IPS-15b (cell line): Measurements from ENCODE around the gene CKAP4.

Experiments used
- H3K27me3 ChIP-seq: one replicate; pipeline ENCODE4 v1.6.1; 2013; ENCODE audit warnings: low read length; ENCODE audit not compliant: control insufficient read depth, insufficient read depth
- H3K36me3 ChIP-seq: one replicate; pipeline ENCODE4 v1.6.1; 2013; ENCODE audit warnings: low read length; ENCODE audit not compliant: control insufficient read depth, insufficient read depth
- H3K4me1 ChIP-seq: one replicate; pipeline ENCODE4 v1.6.1; 2013; ENCODE audit warnings: mild to moderate bottlenecking, low read length; ENCODE audit not compliant: control insufficient read depth, insufficient read depth
- H3K4me3 ChIP-seq: one replicate; pipeline ENCODE4 v1.5.1; 2013; ENCODE audit warnings: low read depth, low read length
- H3K9ac ChIP-seq: one replicate; pipeline ENCODE4 v1.6.1; 2013; ENCODE audit warnings: low read depth, mild to moderate bottlenecking, low read length
- H3K9me3 ChIP-seq: one replicate; pipeline ENCODE4 v1.6.1; 2013; ENCODE audit warnings: mild to moderate bottlenecking, low read length; ENCODE audit not compliant: control insufficient read depth, insufficient read depth

Gene CKAP4

DNA sequence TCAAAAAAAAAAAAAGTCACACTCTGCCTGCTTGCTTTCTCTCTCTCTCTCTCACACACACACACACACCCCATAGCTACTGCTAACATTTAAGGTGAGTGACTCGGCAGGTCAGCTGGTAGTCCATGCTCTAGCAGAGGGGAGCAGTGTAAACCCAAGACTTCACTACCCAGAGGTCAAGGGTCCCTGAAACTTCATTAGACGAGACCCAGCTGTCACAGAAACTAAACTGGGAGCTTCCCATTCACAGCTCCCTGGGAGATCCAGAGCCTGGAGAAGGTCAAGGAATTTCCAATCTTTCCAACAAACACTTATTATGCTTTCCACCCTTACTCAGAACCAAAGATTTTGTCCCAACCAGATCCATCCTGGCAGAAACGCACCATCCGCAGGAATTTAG is 33.2 kb downstream of the CKAP4 start:
- no peak overlapping the region for H3K4me3 ChIP-seq
- no peak overlapping the region for H3K9ac ChIP-seq
- H3K9me3 ChIP-seq: no peaks in the 10 kb centered on the region
- H3K4me1 ChIP-seq: no peaks in the 10 kb centered on the region
- H3K27me3 ChIP-seq: no peaks in the 10 kb centered on the region
- no peaks in the 10 kb centered on the region for H3K36me3 ChIP-seq

DNA sequence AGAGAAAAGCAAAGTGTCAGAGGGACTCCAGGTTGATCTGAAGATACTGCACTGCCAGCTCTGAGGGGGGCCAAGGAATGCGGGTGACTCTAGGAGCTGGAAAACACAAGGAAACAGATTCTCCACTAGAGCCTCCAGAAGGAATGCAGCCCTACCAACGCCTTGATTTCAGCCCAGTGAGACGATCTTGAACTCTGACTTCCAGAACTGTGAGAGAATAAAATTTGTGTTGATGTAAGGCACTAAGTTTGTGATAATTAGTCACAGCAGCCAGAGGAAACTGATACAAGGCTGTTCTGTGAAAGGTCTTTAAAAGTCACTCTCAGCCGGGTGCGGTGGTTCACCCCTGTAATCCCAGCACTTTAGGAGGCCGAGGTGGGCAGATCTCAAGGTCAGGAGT is 34.2 kb downstream of the CKAP4 start:
- Histone ChIP-seq H3K27me3 (no peaks in the 10 kb centered on the region), H3K4me3 (no peak overlapping the region), H3K4me1 (no peaks in the 10 kb centered on the region), H3K9me3 (no peaks in the 10 kb centered on the region), H3K9ac (no peak overlapping the region), H3K36me3 (no peaks in the 10 kb centered on the region)

DNA sequence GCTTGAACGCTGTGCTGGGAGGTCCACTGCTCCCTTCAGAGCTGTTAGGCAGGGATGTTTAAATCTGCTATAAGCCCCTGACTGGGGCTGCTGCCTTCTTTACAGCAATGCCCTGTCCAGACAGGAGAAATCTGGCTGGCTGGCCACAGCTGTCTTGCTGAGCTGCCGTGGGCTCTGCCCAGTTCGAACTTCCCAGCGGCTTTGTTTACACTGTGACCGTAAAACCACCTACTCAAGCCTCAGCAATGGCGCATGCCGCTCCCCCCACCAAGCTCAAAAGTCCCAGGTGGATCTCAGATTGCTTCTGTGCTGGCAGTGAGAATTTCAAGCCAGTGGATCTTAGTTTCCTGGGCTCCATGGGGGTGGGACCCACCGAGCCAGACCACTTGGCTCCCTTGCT is 35.8 kb downstream of the CKAP4 start:
- no peaks in the 10 kb centered on the region for H3K4me1 ChIP-seq
- no peak overlapping the region for H3K9ac ChIP-seq
- H3K9me3 ChIP-seq: no peaks in the 10 kb centered on the region
- H3K36me3 ChIP-seq: no peaks in the 10 kb centered on the region
- no peak overlapping the region for H3K4me3 ChIP-seq
- no peaks in the 10 kb centered on the region for H3K27me3 ChIP-seq

DNA sequence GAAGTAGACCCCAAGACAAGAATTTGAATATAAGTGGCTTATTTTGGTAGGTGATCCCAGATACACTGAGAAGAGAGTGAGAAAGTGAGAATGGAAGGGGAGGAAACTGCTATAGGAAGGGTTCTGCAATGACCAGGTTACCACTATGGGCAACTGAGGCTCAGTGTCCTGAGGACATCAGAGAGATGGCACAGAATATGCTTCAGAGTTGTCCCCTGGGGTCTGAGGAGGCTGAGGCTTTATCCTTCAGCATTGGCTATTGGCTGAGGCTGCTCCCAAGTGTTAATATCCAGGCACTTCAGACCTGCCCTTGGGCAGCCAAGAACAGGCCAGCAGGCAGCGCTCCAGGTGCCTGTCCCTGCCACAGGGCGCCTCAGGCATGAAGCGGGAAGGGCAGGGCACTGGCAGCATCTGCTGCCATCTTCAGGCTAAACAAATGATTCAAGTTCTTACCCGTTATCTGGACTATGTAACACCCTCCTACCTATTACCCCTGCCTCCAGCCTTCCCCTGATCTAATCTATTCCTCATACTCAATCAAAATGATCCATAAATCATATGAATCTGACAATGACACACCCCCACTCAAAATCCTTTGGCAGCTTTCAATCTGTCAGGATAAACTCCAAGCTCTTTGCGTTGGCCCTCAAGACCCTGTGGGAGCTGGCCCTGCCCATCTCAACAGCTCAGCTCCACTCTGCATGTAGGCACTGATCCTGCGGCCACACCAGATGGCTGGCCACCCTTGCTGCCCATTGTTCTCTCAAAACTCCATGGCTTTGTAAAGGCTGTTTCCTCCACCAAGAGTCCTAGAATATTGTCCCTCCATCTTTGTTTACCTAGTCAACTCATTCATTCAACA is 42.4 kb downstream of the CKAP4 start:
- H3K36me3 ChIP-seq: no peaks in the 10 kb centered on the region
- H3K27me3 ChIP-seq: no peaks in the 10 kb centered on the region
- H3K9me3 ChIP-seq: no peaks in the 10 kb centered on the region
- no peak overlapping the region for H3K9ac ChIP-seq
- H3K4me1 ChIP-seq: no peaks in the 10 kb centered on the region
- no peak overlapping the region for H3K4me3 ChIP-seq

DNA sequence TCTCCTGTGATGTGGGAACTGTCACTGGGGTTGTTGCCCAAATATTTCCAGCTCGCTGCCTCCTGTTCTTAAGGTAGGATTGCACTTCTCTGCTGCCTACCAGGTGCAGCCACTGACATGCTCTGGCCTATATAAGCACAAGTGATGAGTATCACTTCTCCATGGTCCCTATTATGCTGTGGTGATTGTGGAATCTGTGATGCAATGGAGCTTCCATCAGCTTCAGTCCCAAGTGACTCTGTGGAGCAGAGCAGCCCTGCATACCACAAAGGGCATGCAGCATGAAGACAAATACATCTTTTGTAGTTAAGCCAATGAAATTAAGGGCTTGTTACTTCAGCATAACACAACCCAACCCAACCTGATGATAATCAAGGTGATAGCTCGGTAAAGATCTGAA is 43.5 kb downstream of the CKAP4 start:
- H3K27me3 ChIP-seq: no peaks in the 10 kb centered on the region

DNA sequence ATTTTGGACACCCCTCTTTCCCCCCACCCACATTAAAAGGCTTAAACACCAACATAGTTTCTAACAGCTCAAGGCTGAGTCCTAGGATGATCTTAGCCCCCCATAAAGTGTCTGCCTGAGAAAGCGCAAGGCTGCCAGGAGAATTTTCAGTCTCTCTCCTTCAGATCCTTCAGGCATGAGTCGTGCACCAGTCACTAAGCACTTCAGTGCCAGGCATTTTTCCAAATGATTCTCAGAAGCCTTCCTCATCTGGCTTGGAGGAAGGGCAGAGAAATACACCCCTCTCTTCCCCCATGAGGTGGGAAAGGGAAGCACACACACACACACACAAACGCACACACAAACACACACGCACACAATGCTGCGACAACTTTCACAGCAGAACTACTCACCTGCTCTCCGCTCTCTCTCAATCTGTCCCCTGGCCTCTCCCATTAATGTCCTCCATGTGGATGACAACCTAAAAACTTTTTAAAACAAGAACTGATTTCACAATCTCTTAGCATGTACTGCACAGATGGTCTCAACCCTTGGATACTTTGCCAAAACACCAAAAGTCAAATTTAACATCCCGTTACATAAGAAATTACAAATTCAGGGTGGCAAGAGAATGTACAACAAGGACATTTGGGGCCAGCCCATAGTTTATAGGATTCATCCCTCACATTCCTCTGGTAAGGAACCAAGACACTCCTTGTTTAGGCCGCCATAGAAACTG is 49.8 kb downstream of the CKAP4 start:
- H3K9me3 ChIP-seq: no peaks in the 10 kb centered on the region
- H3K36me3 ChIP-seq: no peaks in the 10 kb centered on the region
- no peaks in the 10 kb centered on the region for H3K27me3 ChIP-seq
- H3K4me1 ChIP-seq: no peaks in the 10 kb centered on the region
- H3K4me3 ChIP-seq: no peak overlapping the region
- H3K9ac ChIP-seq: no peak overlapping the region

More for the DNA sequence above, 43.5 kb downstream of the CKAP4 start:
- Histone ChIP-seq H3K36me3 (no peaks in the 10 kb centered on the region), H3K9ac (no peak overlapping the region), H3K9me3 (no peaks in the 10 kb centered on the region), H3K4me1 (no peaks in the 10 kb centered on the region), H3K4me3 (no peak overlapping the region)

DNA sequence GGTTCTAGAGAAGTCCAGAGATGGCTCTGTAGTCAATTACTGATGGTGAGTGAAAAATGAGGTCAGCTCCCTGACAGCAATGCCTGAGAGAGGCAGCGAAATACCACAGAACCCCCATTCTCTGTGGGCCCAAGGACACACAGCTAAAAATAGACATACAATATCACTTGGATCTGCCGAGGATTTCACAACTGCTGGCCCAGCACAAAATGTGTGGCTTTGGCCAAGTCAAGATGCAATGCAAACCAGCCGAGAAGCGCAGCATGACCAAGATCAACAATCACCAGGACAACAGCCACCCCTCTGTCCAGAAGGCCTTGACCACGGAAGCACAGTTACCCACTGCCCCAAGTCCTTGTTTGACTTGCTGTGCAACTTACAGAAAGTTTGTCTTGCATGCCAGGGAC is 52.2 kb downstream of the CKAP4 start:
- H3K9ac ChIP-seq: no peak overlapping the region
- peaks cover 3% of the 10 kb centered on the region for H3K4me1 ChIP-seq
- H3K36me3 ChIP-seq: no peaks in the 10 kb centered on the region
- H3K4me3 ChIP-seq: no peak overlapping the region
- no peaks in the 10 kb centered on the region for H3K9me3 ChIP-seq
- no peaks in the 10 kb centered on the region for H3K27me3 ChIP-seq

DNA sequence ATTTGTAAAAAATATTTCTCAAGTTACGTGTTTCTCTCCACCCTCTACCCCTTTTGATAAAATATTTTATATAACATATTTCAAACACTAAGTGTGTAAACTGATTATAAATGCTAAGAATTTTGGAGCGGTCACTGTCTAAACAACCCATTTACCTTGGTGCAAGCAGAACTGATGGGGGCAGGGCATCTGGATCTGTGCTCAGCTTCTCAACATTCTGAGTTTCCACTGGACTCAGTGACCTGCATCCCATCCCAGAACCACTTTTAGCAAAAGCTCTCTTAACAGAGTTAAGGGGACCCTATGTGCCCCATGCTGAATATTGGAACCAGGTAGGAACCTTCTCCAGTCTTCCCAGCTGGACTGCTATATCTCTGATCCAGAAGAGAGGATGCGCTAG is 53.5 kb downstream of the CKAP4 start:
- no peaks in the 10 kb centered on the region for H3K9me3 ChIP-seq
- no peak overlapping the region for H3K9ac ChIP-seq
- no peak overlapping the region for H3K4me3 ChIP-seq
- no peaks in the 10 kb centered on the region for H3K27me3 ChIP-seq
- peaks cover 3% of the 10 kb centered on the region for H3K4me1 ChIP-seq
- no peaks in the 10 kb centered on the region for H3K36me3 ChIP-seq

DNA sequence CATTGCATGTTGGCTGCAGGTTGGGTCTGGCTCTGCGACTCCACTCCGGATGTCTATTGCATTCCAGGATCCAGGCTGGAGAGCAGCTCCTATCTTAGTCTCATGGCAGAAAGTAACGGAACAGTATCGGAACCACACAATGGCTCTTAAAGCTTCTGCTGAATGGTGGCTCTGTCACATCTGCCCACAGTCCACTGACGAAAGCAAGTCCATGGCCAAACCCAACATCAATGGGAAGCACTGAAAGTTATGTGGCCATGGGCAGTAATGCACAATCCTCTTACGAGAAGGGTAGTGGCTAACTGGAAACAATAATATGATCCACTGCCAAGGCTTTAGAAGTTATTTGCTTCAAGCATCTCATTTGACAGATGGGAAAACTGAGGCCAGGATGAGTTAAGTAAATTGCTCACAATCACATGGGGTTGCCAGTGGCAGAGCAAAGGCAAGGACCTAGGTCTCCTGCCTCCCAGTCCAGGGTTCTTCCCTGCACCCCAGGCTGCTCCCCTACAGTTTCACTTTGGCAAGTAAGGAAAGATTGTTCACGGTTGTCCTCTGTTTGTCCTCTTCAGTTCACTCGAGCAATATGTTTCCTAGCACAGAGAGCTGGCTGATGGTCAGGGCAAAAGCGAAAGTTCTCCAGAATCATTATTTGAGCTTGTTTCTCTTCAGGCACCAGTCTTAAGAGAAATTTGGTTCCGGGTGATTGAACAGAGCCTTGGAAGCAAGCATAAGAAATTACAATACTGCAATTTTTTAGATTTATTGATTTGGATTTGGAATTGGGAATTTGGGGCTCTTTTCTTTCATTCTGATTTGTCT is 54.2 kb downstream of the CKAP4 start:
- Histone ChIP-seq H3K9ac (no peak overlapping the region), H3K36me3 (no peaks in the 10 kb centered on the region), H3K4me3 (no peak overlapping the region), H3K27me3 (no peaks in the 10 kb centered on the region), H3K9me3 (no peaks in the 10 kb centered on the region), H3K4me1 (peaks cover 3% of the 10 kb centered on the region)

DNA sequence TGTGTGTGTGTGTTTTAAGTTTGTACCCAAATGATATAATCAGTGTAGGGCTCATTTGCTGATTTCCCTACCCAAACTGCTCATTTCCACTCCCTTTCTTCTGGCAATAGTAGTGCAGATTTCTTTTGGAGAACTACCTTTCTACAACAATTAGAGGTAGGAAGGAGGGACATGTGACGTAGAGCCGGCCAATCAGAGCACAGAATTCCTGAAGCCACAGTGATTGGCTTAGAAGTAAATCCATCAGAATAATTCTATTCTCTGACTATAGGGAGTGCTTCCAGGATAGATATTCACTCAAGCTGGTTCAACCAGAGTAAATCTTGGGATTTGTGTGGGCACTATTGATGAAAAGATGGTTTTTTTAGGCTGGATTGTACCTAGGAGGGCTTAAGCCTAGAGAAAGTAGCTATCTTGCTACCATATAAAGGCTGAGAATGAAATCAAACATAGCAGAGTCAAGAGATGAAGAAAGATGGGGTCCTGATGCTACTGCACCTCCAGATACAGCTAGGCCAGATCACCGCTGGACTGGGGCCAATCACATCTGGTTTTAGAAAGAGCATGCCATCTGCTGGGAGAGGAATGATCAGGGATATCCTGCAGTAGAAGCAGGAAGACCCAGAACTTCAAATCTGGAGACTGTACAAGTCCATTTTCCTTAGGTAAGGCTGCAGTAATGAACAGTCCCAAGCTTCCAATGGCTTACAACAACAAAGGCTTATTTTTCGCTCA is 55.0 kb downstream of the CKAP4 start:
- H3K36me3 ChIP-seq: no peaks in the 10 kb centered on the region
- H3K4me1 ChIP-seq: peaks cover 3% of the 10 kb centered on the region
- no peak overlapping the region for H3K9ac ChIP-seq
- no peaks in the 10 kb centered on the region for H3K9me3 ChIP-seq
- H3K4me3 ChIP-seq: no peak overlapping the region
- no peaks in the 10 kb centered on the region for H3K27me3 ChIP-seq

DNA sequence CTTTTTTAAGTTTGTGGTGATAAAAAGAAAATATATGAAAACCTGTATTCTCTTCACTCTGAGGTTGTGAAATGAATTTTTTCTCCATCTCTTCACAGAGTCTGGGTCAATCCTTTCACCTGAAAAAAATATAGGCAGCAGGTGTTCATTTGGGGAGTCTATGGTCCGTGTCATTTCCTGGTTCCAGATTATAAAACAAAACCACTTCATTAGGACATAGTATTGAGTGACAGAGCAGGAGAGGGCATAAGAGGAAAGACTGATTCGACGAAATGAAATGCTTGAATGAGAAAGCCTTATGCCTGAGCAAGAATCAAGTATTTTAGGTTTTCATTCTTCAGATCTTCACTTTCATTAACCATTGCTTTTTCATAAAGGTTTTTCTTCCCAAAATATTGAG is 57.2 kb downstream of the CKAP4 start:
- Histone ChIP-seq H3K9me3 (no peaks in the 10 kb centered on the region), H3K4me1 (peaks cover 8% of the 10 kb centered on the region), H3K9ac (no peak overlapping the region), H3K36me3 (no peaks in the 10 kb centered on the region), H3K27me3 (no peaks in the 10 kb centered on the region), H3K4me3 (no peak overlapping the region)
